CD4-positive, alpha-beta memory T cell (primary cell): Measurements from ENCODE around the gene MYRFL. TPM values are rescaled to one million over a fixed set of nuclear protein-coding genes. Genes with fewer than 3 reads are reported as not detected.

Experiments used
- CTCF ChIA-PET: fragments of 350-600 bp; sonication (Branson Sonifier 250); formaldehyde crosslinking; loops from one replicate; lab custom pipeline; 2021; ENCODE audit warnings: inconsistent platforms; ENCODE audit not compliant: partially characterized antibody; lab: Charles Lee
- POLR2A ChIA-PET: fragments of 350-600 bp; sonication (Branson Sonifier 250); formaldehyde crosslinking; loops from one replicate; lab custom pipeline; 2021; ENCODE audit not compliant: partially characterized antibody; lab: Charles Lee
- DNase-seq, 5 donors: peaks; one replicate each; pipeline versions ENCODE4 v3.0.0 to v3.0.0-alpha.2; 2020 to 2022; ENCODE audit warnings: mixed read lengths in 1 of 5
- H3K27ac ChIP-seq: one replicate; pipeline ENCODE4 v1.7.0; 2013; ENCODE audit warnings: low read depth, low read length
- H3K27me3 ChIP-seq: 2 replicates; pipeline ENCODE4 v1.7.0; 2013; ENCODE audit warnings: mild to moderate bottlenecking, low read length, moderate library complexity; ENCODE audit not compliant: insufficient read depth
- H3K36me3 ChIP-seq: 2 replicates; pipeline ENCODE4 v1.7.0; 2013; ENCODE audit warnings: mild to moderate bottlenecking, low read length, moderate library complexity; ENCODE audit not compliant: insufficient read depth
- H3K4me1 ChIP-seq: 2 replicates; pipeline ENCODE4 v1.7.0; 2013; ENCODE audit warnings: mild to moderate bottlenecking, low read length, moderate library complexity; ENCODE audit not compliant: insufficient read depth
- H3K4me3 ChIP-seq, 2 donors: one replicate each; pipeline ENCODE4 v1.7.0; 2013; ENCODE audit warnings: low read length in 2 of 2, mild to moderate bottlenecking in 1 of 2
- H3K9me3 ChIP-seq, 2 donors: one replicate each; pipeline ENCODE4 v1.7.0; 2013; ENCODE audit warnings: low read length in 2 of 2, control low read depth in 1 of 2; ENCODE audit not compliant: control insufficient read depth in 1 of 2
- H3K27ac Mint-ChIP-seq, 7 donors: one replicate each; pipeline ENCODE4 v1.8.0; 2020 to 2021; ENCODE audit warnings: mixed read lengths in 7 of 7, mild to moderate bottlenecking in 6 of 7, inconsistent platforms in 3 of 7, moderate library complexity in 3 of 7
- H3K27me3 Mint-ChIP-seq, 2 donors: one replicate each; pipeline ENCODE4 v1.8.0; 2020 to 2021; ENCODE audit warnings: mixed read lengths in 2 of 2
- H3K36me3 Mint-ChIP-seq, 2 donors: one replicate each; pipeline ENCODE4 v1.8.0; 2020 to 2021; ENCODE audit warnings: mixed read lengths in 2 of 2, inconsistent platforms in 1 of 2, mild to moderate bottlenecking in 1 of 2
- H3K4me1 Mint-ChIP-seq, 4 donors: one replicate each; pipeline ENCODE4 v1.8.0; 2020 to 2021; ENCODE audit warnings: mixed read lengths in 4 of 4, mild to moderate bottlenecking in 1 of 4
- H3K4me3 Mint-ChIP-seq, 8 donors: one replicate each; pipeline ENCODE4 v1.8.0; 2020 to 2021; ENCODE audit warnings: mixed read lengths in 8 of 8, mild to moderate bottlenecking in 7 of 8, moderate library complexity in 6 of 8, inconsistent platforms in 3 of 8
- H3K9me3 Mint-ChIP-seq, 8 donors: one replicate each; pipeline ENCODE4 v1.8.0; 2020 to 2021; ENCODE audit warnings: mixed read lengths in 8 of 8, mild to moderate bottlenecking in 5 of 8, inconsistent platforms in 3 of 8, moderate library complexity in 1 of 8
- intact Hi-C: fragments of 100-400 bp; cut with micrococcal nuclease; formaldehyde crosslinking; loops from one replicate; pipeline ENCODE4 v1.15.1; 2023
- polyA plus RNA-seq, 2 donors: library from polyadenylated mRNA; unstranded; fragments of 300-500 nt; fragmentation: Illumina TruSeq; gene quantifications; one replicate each; pipeline ENCODE4 v1.2.3, GENCODE V29; 2021
- total RNA-seq, 2 experiments: library from RNA; stranded (reverse); gene quantifications; one replicate each; pipeline ENCODE4 v1.2.3, GENCODE V29; 2021

MYRFL gene
- total and polyA plus RNA-seq, 4 experiments from 2014 or later = not detected

DNA sequence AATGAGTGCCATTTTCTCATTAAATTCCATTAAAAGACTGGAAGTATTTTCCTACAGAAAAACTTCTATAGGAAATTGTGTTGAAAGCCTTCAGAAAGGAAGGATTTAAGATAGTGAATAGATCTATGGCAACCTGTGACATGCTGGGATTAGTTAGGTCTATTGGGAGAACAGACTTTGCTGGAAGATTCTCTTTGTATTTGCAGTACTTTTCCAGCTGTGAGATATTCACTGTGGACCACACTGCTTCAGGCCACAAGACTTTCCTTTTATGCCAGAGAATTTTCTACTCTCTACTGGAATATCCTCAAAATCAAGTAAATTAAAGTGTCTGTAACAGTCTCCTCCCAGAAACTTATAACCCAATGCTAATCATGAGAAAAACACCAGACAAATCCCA lies 136.2 kb downstream of the MYRFL start:
- intact Hi-C loops = no loop called here

DNA sequence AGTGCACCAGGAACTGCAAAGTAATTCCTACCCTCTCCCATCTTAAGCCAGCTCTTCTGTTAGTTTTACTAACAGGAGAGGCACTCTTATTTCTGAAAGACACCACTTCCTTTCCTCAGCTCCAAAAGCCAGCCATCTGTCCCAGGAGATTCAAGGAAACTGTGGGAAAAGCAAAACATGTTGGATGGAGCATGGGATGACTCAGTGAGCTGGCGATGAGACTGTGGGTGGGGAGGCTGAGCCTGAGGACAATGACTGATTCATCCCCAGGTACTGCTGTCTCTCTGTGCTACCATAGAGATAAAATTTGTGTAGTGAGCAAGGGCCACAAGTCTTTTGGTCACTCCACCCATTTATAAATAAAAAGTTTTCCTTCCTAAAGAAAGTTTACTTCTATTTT lies 141.4 kb downstream of the MYRFL start:
- Mint-ChIP-seq H3K27me3 (peaks cover 2 to 4% of the 10 kb centered on the region in 2 donors), H3K27ac (no peak overlapping the region), H3K4me3 (no peak overlapping the region), H3K4me1 (no peaks in the 10 kb centered on the region), H3K36me3 (no peaks in the 10 kb centered on the region), H3K9me3 (no peaks in the 10 kb centered on the region)
- DNase-seq = no peak
- Histone ChIP-seq H3K27ac (no peak overlapping the region), H3K4me3 (no peak overlapping the region), H3K4me1 (no peaks in the 10 kb centered on the region), H3K9me3 (no peaks in the 10 kb centered on the region), H3K27me3 (no peaks in the 10 kb centered on the region), H3K36me3 (no peaks in the 10 kb centered on the region)
- intact Hi-C loops = no loop called here
- CTCF ChIA-PET = no interaction called here
- POLR2A ChIA-PET = no interaction called here

More for the DNA sequence above, 136.2 kb downstream of the MYRFL start:
- Histone ChIP-seq H3K36me3 (no peaks in the 10 kb centered on the region), H3K27ac (no peak overlapping the region), H3K4me3 (no peak overlapping the region), H3K9me3 (no peaks in the 10 kb centered on the region), H3K4me1 (no peaks in the 10 kb centered on the region), H3K27me3 (no peaks in the 10 kb centered on the region)
- Mint-ChIP-seq H3K9me3 (no peaks in the 10 kb centered on the region), H3K27ac (no peak overlapping the region), H3K4me1 (no peaks in the 10 kb centered on the region), H3K36me3 (no peaks in the 10 kb centered on the region), H3K27me3 (peaks cover 1 to 8% of the 10 kb centered on the region in 2 donors), H3K4me3 (no peak overlapping the region)
- ChIA-PET CTCF (no interaction called here), POLR2A (no interaction called here)
- DNase-seq = no peak

DNA sequence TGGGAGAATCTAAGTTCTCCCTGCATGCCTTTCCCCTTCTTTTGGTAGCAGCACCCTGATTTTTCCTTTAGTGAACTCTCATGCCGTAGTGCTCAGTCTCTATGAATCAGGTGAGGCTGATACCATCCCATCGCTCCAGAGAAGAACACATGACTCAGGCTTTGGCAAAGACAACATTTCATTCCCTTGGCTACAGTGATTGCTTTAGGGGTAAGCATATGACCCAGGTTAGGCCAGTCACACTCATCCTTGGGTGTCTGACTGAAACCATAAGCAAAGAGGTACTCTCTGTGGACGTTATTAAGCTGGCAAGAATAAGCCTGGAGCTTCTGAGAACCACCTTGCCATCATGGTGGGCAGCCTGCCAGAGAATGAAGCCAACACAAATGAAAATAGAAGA lies 141.8 kb downstream of the MYRFL start:
- no peaks in the 10 kb centered on the region for H3K9me3 ChIP-seq
- H3K27me3 ChIP-seq = no peaks in the 10 kb centered on the region
- H3K36me3 ChIP-seq = no peaks in the 10 kb centered on the region
- intact Hi-C loops = no loop called here
- Mint-ChIP-seq H3K27ac (no peak overlapping the region), H3K27me3 (peaks cover 1 to 4% of the 10 kb centered on the region in 2 donors), H3K9me3 (no peaks in the 10 kb centered on the region), H3K36me3 (no peaks in the 10 kb centered on the region), H3K4me1 (no peaks in the 10 kb centered on the region), H3K4me3 (no peak overlapping the region)
- no peak for DNase-seq
- ChIA-PET CTCF (no interaction called here), POLR2A (no interaction called here)
- H3K27ac ChIP-seq = no peak overlapping the region
- H3K4me1 ChIP-seq = no peaks in the 10 kb centered on the region
- no peak overlapping the region for H3K4me3 ChIP-seq

DNA sequence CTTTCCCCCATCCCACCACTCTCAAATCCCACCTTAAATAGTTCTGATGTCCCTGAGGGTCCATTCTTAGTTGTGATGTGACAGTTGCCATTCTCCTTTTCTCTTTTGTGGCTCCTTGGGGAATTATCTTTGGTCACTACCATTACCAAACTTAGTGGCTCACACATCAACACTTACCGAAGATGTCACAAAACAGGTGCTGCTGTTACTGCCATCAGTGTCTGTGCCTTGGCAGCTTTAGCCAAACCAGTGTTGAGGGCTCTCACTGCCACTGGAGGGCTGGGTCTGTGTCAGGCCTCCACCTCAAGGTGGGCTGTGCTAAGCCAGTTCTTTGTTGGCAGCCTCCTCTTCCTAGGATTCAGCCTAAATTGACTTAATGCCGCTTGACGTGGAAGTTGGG lies 144.0 kb downstream of the MYRFL start:
- H3K27me3 ChIP-seq = no peaks in the 10 kb centered on the region
- Mint-ChIP-seq H3K27ac (no peak overlapping the region), H3K36me3 (no peaks in the 10 kb centered on the region), H3K4me3 (no peak overlapping the region), H3K4me1 (no peaks in the 10 kb centered on the region), H3K27me3 (peaks cover 3 to 4% of the 10 kb centered on the region in 2 donors), H3K9me3 (no peaks in the 10 kb centered on the region)
- intact Hi-C loops = no loop called here
- H3K36me3 ChIP-seq = no peaks in the 10 kb centered on the region
- DNase-seq = no peak
- ChIA-PET POLR2A (no interaction called here), CTCF (no interaction called here)
- no peak overlapping the region for H3K27ac ChIP-seq
- H3K9me3 ChIP-seq = no peaks in the 10 kb centered on the region
- no peak overlapping the region for H3K4me3 ChIP-seq
- H3K4me1 ChIP-seq = no peaks in the 10 kb centered on the region

DNA sequence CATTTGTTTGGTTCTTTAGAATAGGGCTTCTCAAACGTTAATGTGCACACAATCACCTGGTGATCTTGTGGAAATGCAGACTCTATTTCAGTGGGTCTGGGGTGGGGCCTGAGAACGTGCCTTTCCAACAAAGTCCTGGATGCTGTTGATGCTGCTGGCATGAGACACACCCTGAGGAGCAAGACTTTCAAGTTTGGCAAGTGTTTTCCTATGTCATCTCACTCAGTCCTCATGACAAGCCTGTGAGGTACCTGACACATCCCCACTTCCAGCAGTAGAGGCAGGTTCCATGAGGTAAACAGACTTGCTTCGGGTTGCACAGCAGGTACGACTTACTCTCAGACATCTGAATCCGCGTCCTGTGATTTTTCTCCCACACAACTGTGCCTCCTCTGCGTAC lies 147.1 kb downstream of the MYRFL start:
- no peak overlapping the region for H3K4me3 Mint-ChIP-seq
- no peak for DNase-seq
- H3K9me3 Mint-ChIP-seq = no peaks in the 10 kb centered on the region
- Histone ChIP-seq H3K9me3 (no peaks in the 10 kb centered on the region), H3K27ac (no peak overlapping the region), H3K4me3 (no peak overlapping the region), H3K4me1 (no peaks in the 10 kb centered on the region), H3K27me3 (no peaks in the 10 kb centered on the region), H3K36me3 (no peaks in the 10 kb centered on the region)
- intact Hi-C loops = no loop called here
- peaks cover 3 to 7% of the 10 kb centered on the region in 2 donors for H3K27me3 Mint-ChIP-seq
- H3K36me3 Mint-ChIP-seq = no peaks in the 10 kb centered on the region
- no peaks in the 10 kb centered on the region for H3K4me1 Mint-ChIP-seq
- POLR2A ChIA-PET = no interaction called here
- CTCF ChIA-PET = interaction anchor here (0.7 kb wide), 1 partner anchor 26 kb away, joined by 4 read pairs; no protein-coding TSS in a partner anchor
- H3K27ac Mint-ChIP-seq = no peak overlapping the region

DNA sequence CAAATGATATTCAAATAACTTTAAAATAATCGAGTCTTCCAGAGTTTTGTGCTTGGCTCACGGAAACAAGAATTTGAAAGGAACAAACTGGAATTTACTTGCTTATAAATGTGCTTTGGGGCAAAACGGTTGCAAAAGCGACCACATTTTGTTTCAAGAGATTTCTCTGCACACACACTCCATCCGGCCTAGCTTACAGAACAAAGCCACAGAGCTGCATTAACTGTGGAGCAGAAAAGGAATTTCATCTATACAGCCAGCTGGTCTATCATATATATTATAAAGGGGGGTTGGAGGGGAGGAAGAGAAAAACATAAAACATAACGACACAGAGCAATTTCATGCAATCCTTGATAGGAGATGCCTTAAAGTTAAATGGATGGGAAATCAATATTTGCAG lies 153.0 kb downstream of the MYRFL start:
- Mint-ChIP-seq H3K36me3 (no peaks in the 10 kb centered on the region), H3K27me3 (peaks cover 1 to 5% of the 10 kb centered on the region in 2 donors), H3K27ac (no peak overlapping the region), H3K9me3 (peaks cover 0 to 2% (median 0%) of the 10 kb centered on the region in 8 donors), H3K4me3 (no peak overlapping the region), H3K4me1 (no peaks in the 10 kb centered on the region)
- H3K27ac ChIP-seq = no peak overlapping the region
- DNase-seq = no peak
- no peaks in the 10 kb centered on the region for H3K4me1 ChIP-seq
- intact Hi-C loops = no loop called here
- H3K27me3 ChIP-seq = no peaks in the 10 kb centered on the region
- H3K4me3 ChIP-seq = no peak overlapping the region
- ChIA-PET CTCF (no interaction called here), POLR2A (no interaction called here)
- no peaks in the 10 kb centered on the region for H3K36me3 ChIP-seq
- no peaks in the 10 kb centered on the region for H3K9me3 ChIP-seq

DNA sequence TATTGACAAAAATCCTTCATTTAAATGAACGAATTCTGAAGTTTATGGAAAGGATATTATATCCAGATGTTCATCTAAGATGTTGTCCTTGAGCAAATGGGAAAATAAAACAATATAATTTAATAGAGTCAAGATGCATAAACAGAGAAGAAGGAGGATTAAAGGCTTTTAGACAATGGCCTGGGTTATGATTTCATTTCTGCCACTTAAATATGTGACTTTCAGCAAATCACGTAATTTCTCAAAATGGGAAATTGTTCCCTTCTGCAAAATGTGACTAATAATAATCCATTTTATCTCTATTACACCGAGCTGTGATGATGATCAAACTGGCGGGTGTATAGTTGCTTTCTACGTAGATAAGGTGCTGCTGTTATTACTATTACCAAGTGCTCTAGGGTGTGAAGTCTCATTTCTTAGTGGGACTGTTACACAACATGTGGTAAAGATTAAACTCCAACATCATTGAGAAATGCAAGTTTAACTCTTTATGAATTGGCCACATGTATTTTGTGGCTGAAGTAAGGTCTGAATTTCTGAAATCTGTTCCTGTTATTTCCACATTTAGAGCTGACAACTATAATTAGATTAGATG lies 157.0 kb downstream of the MYRFL start:
- Histone ChIP-seq H3K36me3 (no peaks in the 10 kb centered on the region), H3K4me1 (no peaks in the 10 kb centered on the region), H3K4me3 (no peak overlapping the region), H3K27me3 (no peaks in the 10 kb centered on the region), H3K9me3 (no peaks in the 10 kb centered on the region), H3K27ac (no peak overlapping the region)
- POLR2A ChIA-PET = no interaction called here
- H3K27ac Mint-ChIP-seq = no peak overlapping the region
- H3K36me3 Mint-ChIP-seq = no peaks in the 10 kb centered on the region
- DNase-seq = no peak
- H3K4me3 Mint-ChIP-seq = no peak overlapping the region
- intact Hi-C loops = no loop called here
- H3K4me1 Mint-ChIP-seq = no peaks in the 10 kb centered on the region
- H3K27me3 Mint-ChIP-seq = peaks cover 1 to 2% of the 10 kb centered on the region in 2 donors
- peaks cover 0 to 3% (median 0%) of the 10 kb centered on the region in 8 donors for H3K9me3 Mint-ChIP-seq
- CTCF ChIA-PET = no interaction called here
